ENCODE results near the gene PIEZO2.

DNA sequence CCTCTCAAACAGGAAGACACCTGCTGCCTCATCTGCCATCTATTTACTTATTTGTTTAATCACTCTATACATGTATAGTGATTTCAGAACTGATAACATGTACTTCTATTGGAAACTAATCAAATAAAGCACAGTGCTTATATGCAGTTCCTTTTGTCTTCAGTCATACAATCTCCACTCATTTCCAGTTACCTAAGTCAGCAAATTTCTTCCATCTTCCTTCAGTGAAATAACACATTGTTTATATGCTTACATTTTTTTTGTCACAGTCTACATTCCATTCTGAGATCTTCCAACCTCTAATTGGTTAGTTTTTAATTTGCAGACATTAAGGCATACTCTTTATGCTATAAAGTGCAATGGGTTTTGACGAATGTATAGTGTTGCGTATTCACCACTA lies 323.0 kb downstream of the PIEZO2 start:
- TF ChIP-seq, protein P1, sequence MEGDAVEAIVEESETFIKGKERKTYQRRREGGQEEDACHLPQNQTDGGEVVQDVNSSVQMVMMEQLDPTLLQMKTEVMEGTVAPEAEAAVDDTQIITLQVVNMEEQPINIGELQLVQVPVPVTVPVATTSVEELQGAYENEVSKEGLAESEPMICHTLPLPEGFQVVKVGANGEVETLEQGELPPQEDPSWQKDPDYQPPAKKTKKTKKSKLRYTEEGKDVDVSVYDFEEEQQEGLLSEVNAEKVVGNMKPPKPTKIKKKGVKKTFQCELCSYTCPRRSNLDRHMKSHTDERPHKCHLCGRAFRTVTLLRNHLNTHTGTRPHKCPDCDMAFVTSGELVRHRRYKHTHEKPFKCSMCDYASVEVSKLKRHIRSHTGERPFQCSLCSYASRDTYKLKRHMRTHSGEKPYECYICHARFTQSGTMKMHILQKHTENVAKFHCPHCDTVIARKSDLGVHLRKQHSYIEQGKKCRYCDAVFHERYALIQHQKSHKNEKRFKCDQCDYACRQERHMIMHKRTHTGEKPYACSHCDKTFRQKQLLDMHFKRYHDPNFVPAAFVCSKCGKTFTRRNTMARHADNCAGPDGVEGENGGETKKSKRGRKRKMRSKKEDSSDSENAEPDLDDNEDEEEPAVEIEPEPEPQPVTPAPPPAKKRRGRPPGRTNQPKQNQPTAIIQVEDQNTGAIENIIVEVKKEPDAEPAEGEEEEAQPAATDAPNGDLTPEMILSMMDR (IDR thresholded peaks at IDR 0.05) = no peak
- no peak for TF ChIP-seq POLR2A (IDR thresholded peaks at IDR 0.05)

Data from esophagus squamous epithelium (tissue), 4 donors.